SK-MEL-5 (cell line): ENCODE results near the gene ANKDD1A. TPM values are rescaled to one million over a fixed set of nuclear protein-coding genes. Genes with fewer than 3 reads are reported as not detected.
A peak's percentile ranks its signal among the peaks of the same experiment; 100 is the strongest.

Experiments
- DNase-seq: peaks from one replicate; pipeline ENCODE4 v3.0.0-alpha.2; 2016; ENCODE audit warnings: low read depth, low spot score
- in situ Hi-C: cut with HindIII; loops from 2 replicates; pipeline ENCODE4 v1.10.0; 2016; ENCODE audit warnings: low sequenced_read_pairs, high pct_unique_total_duplicates, low pct_unique_long_range_greater_than_20kb
- total RNA-seq: library from RNA; depleted of rRNA; stranded (reverse); fragments of >200 nt; shearing (Covaris generic); gene quantifications from 2 replicates; pipeline ENCODE4 v1.2.3, GENCODE V29; 2014

Gene ANKDD1A
- total RNA-seq, 1 experiment from 2014 or later: 1.5 TPM

DNA sequence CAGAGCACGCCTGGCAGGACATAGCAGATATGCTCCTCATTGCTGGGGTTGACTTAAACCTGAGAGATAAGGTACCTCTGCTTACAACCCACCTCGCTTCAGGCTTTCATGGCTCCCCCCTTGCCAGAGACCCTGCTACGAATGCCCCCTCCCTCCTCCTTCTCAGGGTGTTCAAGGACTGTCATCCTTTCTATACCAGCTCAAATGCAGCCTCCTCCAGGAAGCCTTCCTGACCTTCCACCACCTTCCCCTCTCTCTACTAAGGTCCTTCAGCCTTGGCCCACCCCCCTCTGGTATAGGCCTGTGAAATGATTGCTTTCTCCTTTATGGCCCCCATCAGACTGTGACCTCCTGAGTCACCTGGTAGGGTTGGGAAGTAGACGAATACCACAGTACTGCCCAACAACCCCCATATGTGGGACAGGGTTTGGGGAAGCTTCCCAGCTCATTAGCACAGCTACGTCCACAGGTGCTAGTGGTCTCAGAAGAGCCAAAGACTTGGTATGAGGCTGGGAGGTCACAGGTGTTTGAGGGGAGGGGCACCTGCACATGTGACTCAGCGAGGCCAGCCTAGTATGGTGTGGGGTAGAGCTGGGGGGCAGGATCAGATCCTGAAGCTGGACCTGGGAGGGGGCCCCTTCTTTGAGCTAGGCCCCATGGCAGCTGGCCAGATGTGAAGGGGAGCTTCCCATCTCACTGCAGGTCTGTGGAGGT, 32.0 kb downstream of the ANKDD1A start:
- in situ Hi-C loops: no loop called here
- DNase-seq: no peak

DNA sequence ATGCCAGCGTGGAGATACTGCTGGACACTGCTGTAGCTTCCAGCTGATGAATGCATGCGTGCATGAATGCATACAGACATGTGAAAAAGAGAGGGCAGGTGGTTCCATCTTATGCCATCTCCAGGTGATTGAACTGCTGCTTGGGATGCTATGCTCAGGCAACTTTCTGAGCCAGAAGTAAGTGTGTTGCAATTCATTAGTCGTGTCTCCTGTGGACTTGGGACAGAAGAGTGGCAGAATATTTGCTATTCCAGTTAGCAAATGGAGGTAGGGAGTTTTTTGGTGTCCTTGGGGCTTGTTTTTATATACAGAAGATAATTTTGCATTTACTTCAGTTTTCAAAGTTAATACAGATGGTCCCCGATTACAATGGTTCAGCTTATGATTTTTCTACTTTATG, 33.3 kb downstream of the ANKDD1A start:
- no peak for DNase-seq
- in situ Hi-C loops: no loop called here

GRCh38 chr15:64947211-64947610, 35.5 kb downstream of the ANKDD1A start:
- no peak for DNase-seq
- in situ Hi-C loops: no loop called here

DNA sequence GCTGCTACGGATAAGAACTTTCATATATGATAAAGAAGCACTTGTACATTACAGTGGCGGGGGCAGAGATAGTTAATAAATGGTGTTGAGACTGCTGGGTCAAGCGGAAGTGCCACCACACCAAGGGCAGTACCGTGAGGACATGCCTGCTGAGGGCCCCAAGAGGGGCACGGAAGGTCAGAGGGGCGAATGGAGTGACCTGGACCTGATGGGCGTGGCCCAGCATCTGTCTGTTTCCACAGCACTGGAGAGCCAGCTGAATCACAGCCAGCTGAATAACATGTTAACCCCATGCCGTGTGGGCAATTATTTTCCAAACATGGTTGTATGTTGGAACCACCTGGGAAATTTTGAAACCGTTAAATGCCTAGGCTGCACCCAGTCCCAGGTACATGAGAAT, 37.2 kb downstream of the ANKDD1A start:
- in situ Hi-C loops: no loop called here

GRCh38 chr15:64949383-64950186, 37.9 kb downstream of the ANKDD1A start:
- DNase-seq: no peak
- in situ Hi-C loops: no loop called here

More for the DNA sequence above, 37.2 kb downstream of the ANKDD1A start:
- no peak for DNase-seq

DNA sequence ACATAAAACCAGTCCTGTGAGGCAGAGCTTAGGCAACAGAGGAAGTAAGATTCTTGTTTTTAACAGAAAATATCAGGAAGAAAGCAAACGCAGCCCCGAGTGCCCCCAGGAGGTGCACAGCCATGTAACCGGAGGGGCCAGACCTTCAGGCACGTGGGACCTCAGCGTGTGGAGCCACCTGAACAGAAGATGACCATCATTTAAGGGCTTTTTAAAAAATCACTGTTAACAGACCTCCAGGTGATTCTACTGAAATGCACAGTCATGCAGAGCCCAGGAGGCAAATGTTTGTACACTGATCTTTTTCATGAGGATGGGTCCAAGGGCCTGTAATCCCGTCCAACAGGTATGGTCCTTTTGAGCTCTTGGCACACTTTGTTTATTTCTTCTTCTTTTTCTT, 39.2 kb downstream of the ANKDD1A start:
- in situ Hi-C loops: no loop called here
- DNase-seq: no peak

GRCh38 chr15:64951777-64952418, 40.2 kb downstream of the ANKDD1A start:
- in situ Hi-C loops: no loop called here
- DNase-seq: no peak

DNA sequence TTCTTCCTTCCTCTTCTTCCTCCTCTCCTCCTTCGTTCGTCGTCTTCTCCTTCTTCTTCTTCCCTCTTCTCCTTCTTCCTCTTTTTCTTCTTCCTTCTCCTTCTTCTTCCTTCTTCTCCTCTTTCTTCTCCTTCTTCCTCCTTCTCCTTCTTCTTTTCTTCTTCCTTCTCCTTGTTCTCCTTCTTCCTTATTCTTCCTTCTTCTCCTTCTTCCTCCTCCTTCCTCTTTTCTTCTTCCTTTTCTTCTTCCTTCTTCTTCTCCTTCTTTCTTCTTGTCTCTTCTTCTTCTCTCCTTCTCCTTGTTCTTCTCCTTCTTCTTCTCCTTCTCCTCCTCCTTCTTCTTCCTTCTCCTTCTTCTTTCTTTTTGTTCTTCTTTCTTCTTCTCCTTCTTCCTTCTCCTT, 42.7 kb downstream of the ANKDD1A start:
- no peak for DNase-seq
- in situ Hi-C loops: no loop called here

DNA sequence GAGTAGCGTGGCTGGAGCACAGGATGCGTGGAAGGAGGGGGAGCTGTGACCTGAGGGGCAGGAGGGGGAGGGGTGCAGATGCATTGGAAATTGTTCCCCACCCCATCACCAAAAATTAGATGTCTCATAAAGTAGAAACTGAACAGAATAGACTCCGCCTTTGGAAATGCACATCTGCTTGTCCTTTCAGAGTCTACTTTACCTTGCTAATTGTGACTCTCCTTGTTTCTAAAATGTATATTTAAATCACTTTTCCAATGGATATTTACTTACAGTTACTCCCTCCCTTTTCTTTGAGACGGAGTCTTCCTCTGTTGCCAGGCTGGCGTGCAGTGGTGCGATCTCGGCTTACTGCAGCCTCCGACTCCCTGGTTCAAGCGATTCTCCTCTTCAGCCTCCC, 47.4 kb downstream of the ANKDD1A start:
- no peak for DNase-seq
- in situ Hi-C loops: no loop called here

DNA sequence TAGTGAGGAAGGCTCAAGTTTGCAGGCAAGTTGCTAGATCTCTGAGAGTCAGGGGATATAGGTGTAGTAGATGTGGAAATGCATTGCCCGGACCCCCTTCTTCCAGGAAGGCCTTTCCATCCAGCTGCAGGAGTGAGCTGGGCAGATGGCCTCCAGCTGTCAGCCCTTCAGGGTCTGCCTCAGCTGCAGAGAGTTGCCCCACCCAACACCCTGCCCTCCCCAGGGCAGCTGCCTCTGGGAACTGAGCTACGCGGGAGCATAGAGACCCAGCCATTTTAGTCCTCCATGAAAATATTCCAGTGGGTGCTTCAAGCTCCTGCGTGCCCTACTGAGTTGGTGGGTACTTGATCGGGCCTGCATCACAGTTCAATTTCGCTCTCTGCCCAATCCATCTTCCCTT, 48.5 kb downstream of the ANKDD1A start:
- in situ Hi-C loops: no loop called here
- no peak for DNase-seq

DNA sequence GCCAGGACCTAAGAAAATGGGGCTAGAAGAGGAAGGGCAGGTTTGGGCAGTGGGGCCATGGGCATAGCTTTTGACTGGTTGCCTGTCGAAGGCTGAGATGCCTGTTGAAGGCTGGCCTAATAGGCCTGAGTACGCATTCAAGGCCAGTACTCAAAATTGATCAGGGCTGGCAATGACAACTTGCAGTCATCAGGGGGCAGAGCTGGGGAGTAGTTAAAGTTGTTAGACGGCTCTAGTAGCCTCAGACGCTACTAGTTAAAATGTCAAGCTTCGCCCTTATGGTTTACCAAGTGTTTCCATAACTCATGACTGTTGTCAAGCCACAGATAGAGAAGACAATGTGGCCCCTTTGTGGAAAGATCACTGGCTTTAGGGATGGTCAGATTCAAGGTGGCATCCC, 49.3 kb downstream of the ANKDD1A start:
- in situ Hi-C loops: no loop called here
- no peak for DNase-seq

GRCh38 chr15:64969401-64969800, 57.7 kb downstream of the ANKDD1A start:
- DNase-seq: no peak
- in situ Hi-C loops: no loop called here

DNA sequence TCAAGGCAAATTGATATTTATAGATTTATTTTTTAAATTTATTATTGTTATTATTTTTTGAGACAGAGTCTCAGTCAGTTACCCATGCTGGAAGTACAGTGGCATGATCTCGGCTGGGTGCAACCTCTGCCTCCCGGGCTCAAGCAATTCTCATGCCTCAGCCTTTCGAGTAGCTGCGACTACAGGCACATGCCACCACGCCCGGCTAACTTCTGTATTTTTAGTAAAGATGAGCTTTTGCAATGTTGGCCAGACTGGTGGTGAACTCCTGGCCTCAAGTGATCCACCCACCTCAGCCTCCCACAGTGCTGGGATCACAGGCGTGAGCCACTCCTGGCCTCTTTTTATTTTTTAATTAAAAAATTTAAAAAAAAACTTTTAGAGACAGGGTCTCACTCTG, 59.0 kb downstream of the ANKDD1A start:
- in situ Hi-C loops: no loop called here
- no peak for DNase-seq

GRCh38 chr15:64975390-64975789, 63.7 kb downstream of the ANKDD1A start:
- in situ Hi-C loops: no loop called here

DNA sequence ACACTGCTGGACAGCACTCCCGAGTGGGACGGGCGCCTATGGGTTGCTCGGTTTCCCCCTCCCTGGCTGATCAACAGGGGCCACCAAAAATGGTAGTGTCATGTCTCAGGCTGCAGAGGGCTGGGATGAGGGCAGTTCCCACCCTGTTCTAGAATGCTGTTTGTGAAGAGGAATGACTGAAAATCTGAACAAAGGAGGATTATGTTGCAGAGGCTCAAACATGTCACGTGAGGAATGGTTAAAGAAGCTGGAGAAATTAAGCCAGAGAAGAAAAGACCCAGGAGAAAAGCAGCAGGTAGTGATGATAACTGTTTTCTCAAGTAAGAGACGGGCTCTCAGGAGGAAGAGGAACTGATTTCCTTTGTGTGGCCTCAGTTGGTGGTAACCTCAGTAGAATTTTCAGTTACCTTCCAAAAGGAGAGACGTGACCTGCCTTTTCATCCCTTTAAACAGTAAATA, 67.6 kb downstream of the ANKDD1A start:
- in situ Hi-C loops: no loop called here
- DNase-seq: peak; percentile 60

More at GRCh38 chr15:64975390-64975789, 63.7 kb downstream of the ANKDD1A start:
- no peak for DNase-seq

- in situ Hi-C loops: no loop called here
- DNase-seq: no peak
These were observed 70.2 kb downstream of the ANKDD1A start for GRCh38 chr15:64981812-64982431.

DNA sequence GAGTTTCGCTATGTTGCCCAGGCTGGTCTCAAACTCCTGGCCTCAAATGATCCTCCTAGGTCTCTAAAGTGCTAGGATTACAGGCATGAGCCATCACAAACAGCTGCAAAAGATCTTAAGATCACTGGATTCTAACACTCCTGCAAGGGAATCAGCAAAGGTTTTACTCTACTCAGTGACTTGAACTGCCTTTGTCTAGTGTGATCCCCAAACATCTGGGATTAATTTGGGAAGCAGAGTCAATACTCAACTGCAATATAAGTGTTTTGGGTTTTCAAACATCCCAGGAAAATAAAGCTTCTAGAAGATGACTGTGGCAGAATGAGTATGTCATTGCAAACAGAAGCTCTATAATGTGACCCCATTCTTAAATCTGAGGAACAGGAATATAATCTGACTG, 70.8 kb downstream of the ANKDD1A start:
- DNase-seq: no peak
- in situ Hi-C loops: no loop called here

DNA sequence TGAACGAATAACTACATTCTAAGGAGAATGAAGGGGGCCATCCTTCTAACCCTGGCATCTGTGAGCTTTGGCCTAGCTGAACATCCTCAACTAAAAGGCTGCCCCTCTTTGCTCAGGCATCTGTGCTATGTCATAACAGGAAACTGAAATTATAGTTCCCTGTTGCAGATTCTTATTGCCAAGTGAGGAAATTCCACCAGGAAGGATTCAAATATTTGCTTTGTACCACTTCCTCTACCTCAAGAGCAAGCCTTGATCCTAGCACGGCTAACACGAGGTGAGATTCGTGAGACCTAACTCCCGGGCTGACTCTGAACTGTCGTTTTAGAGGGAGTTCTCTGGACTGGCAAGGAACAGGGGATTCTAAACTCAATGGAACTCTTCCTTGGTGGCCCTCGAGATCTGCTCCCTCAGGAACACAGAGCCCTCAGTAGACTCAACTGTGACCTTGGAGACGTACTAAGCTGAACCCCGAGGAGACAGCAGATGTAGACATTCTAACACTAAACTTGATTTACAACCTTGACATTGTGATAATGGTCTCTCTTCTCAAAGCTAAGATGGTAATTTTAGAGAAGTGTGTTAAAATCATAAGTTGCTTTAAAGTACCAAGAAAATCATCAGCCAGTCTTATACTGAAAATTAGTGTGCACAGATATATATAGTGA, 73.8 kb downstream of the ANKDD1A start:
- in situ Hi-C loops: no loop called here
- DNase-seq: no peak
